GM18511 (cell line): ENCODE data around the gene FAM216A.
"Not testable (repeated sequence)": the region's sequence is repeated elsewhere in the genome, so short reads cannot be mapped to it uniquely, and the experiment has no call there.

ENCODE experiments used
- ATAC-seq: cut with Tn5 transposase; IDR thresholded peaks from one replicate; pipeline ENCODE4 v1.9.1; 2021; ENCODE audit warnings: mild to moderate bottlenecking, moderate library complexity; ENCODE audit not compliant: unreplicated experiment

FAM216A gene

GRCh38 chr12:110498984-110499706 lies 30.5 kb downstream of the FAM216A start:
- ATAC-seq: no peak

- ATAC-seq: peak; percentile 7
Measured at GRCh38 chr12:110501399-110501751, 32.7 kb downstream of the FAM216A start.

GRCh38 chr12:110501752-110502738 lies 33.4 kb downstream of the FAM216A start, which contains the start of the genes RAD9B and VPS29:
Gene RAD9B, plus strand, starts transcription at chr12:110502331. Its CDS starts 7 bp downstream, at chr12:110502338.
Gene VPS29, minus strand, starts transcription at chr12:110502111. Its CDS starts 60 bp downstream, at chr12:110502051.
- peak; percentile 95 for ATAC-seq

- ATAC-seq: no peak
Measured at GRCh38 chr12:110503432-110503831, 34.8 kb downstream of the FAM216A start.

- no peak for ATAC-seq
Measured at GRCh38 chr12:110505332-110505731, 36.7 kb downstream of the FAM216A start.

- no peak for ATAC-seq
Measured at GRCh38 chr12:110508071-110508586, 39.5 kb downstream of the FAM216A start.

- ATAC-seq: no peak
Measured at GRCh38 chr12:110513842-110514241, 45.2 kb downstream of the FAM216A start.

GRCh38 chr12:110514363-110514762 lies 45.7 kb downstream of the FAM216A start:
- ATAC-seq: no peak

- no peak for ATAC-seq
Measured at GRCh38 chr12:110516995-110517394, 48.4 kb downstream of the FAM216A start.

- ATAC-seq: not testable (repeated sequence)
Measured at GRCh38 chr12:110518014-110518413, 49.4 kb downstream of the FAM216A start.

- ATAC-seq: not testable (repeated sequence)
Measured at GRCh38 chr12:110520876-110521712, 52.4 kb downstream of the FAM216A start.

- no peak for ATAC-seq
Measured at GRCh38 chr12:110528277-110528839, 59.7 kb downstream of the FAM216A start.

- no peak for ATAC-seq
Measured at GRCh38 chr12:110530511-110530910, 61.9 kb downstream of the FAM216A start.

GRCh38 chr12:110531741-110532333 lies 63.2 kb downstream of the FAM216A start:
- ATAC-seq: peak; percentile 92

- no peak for ATAC-seq
Measured at GRCh38 chr12:110532644-110533043, 64.0 kb downstream of the FAM216A start.

GRCh38 chr12:110533607-110534006 lies 65.0 kb downstream of the FAM216A start:
- ATAC-seq: no peak

GRCh38 chr12:110534811-110535210 lies 66.2 kb downstream of the FAM216A start:
- ATAC-seq: no peak

- no peak for ATAC-seq
Measured at GRCh38 chr12:110536834-110537604, 68.4 kb downstream of the FAM216A start.
